Stimulated activated CD8-positive, alpha-beta memory T cell treated with anti-CD3 and anti-CD28 coated beads, Interleukin-4, amount 100 ng/mL, for 4 hours (primary cell): ENCODE measurements around the gene COL6A6.
"Not testable (repeated sequence)": the region's sequence is repeated elsewhere in the genome, so short reads cannot be mapped to it uniquely, and the experiment has no call there.

ENCODE experiments used
- DNase-seq, 2 donors: peaks; one replicate each; pipeline ENCODE4 v3.0.0-alpha.2; 2020; ENCODE audit warnings: low read depth in 2 of 2, low spot score in 1 of 2

Gene COL6A6

DNA sequence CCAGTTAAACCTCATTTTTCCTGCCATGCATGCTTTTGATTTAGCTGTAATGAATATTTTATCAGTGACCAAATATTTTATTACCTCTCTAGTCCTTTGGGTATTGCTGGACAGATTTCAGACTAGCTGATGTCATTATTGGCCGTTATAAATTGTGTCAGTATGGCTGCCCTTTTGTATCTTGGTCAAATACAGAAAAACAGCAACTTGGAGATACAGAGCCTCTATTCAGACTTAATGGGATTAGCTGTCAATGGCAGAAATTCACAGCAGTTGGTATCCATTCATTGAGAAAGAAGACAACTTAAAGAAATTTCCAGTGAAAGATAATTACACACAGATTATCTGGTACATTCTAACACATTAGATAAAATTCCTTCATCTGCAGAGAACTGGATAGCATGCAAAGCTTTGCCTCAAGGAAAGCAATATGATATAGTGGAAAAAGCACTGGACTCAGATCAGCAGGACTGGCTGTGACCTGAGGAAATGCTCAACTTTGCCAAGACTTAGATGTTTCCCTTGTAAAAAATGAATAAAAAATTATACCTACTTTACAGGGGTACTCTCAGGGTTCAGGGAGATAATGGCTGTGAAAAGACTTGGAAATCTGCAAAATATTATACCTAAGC is 20.8 kb downstream of the COL6A6 start:
- DNase-seq, result no peak

GRCh38 chr3:130539005-130539404 is 22.0 kb downstream of the COL6A6 start:
- DNase-seq, result no peak

- DNase-seq, result no peak
Measured at GRCh38 chr3:130543322-130543721, 26.3 kb downstream of the COL6A6 start.

DNA sequence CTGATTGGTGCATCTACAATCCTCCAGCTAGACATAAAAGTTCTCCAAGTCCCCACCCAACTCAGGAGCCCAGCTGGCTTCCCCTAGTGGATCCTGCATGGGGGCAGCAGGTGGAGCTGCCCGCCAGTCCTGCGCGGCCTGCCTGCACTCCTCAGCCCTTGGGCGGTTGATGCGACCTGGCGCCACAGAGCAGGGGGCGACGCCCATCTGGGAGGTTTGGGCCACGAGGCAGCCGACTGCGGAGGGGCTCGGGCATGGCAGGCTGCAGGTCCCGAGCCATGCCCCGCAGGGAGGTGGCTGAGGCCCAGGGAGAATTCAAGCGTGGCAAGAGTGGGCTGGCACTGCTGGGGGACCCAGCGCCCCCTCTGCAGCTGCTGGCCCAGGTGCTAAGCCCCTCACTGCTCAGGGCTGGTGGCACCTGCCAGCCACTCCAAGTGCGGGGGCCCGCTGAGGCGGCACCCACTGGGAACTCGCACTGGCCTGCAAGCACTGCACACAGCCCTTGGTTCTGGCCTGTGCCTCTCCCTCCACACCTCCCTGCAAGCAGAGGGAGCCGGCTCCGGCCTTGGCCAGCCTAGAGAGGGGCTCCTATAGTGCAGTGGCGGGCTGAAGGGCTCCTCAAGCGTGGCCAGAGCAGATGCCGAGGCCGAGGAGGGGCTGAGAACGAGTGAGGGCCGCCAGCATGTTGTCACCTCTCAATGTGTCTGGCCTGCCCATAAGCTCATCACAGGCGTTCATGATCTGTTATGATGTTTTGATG is 30.1 kb downstream of the COL6A6 start:
- no peak for DNase-seq

GRCh38 chr3:130547680-130548065 is 30.7 kb downstream of the COL6A6 start:
- not testable (repeated sequence) for DNase-seq

- DNase-seq, result no peak
Measured at GRCh38 chr3:130548356-130548755, 31.4 kb downstream of the COL6A6 start.

DNA sequence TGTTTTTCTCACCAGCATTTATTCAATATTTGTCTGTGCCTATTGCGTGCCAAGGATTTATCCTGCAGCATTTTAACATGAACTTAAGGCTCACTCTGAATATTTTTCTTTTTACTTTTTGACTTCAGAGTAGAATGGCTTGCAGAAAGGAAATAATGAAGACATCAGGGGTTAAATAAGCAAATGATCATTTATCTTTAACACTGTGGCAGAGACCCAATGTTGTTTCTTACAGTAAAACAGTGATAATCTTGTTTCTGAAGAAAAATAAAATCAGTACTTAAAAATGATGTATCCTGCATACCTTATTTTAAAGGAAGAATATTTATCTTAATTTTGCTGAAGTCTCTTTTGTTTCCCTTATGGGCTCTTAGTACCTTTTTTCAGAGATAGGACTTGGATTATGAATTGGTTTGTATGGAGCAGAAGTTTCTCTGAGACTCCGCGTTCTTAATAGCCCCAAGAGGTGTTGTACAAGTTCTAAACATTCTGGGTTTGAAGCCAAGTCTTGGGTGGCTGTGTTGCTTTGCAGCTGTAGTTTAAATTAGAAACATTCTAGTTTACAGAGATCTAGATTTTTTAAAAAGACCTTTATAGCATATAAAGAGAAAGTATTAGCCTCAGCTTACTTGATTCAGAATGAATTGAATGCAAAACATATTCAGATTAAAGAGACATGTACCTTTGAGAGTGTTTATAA is 40.5 kb downstream of the COL6A6 start:
- DNase-seq, result no peak

DNA sequence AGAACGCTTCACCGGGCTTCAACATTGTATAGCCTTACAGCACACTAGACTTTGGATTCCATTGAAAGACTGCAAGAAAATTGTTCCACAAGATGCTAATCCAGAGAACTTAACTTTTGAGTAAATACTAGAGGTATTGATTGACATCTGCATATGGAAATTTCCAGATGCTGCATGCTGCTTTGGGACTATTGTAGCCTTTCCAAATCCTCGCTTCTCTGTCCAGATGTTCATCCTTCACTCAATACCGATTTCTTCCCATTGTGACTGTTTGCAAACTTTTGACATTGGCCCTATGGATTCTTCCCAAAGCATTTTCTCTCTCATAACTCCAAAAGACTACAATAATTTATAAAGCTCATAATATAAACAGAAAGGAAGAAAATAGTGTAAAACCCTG is 41.4 kb downstream of the COL6A6 start:
- DNase-seq, result no peak

- no peak for DNase-seq
Measured at GRCh38 chr3:130565224-130565623, 48.2 kb downstream of the COL6A6 start.
